Tongue (tissue), 2 donors: ENCODE data around the gene FYTTD1. TPM values are rescaled to one million over a fixed set of nuclear protein-coding genes. Genes with fewer than 3 reads are reported as not detected.

Source experiments
- DNase-seq: peaks from one replicate; pipeline ENCODE4 v3.0.0-alpha.2; 2015
- total RNA-seq: library from RNA; depleted of rRNA; stranded (reverse); fragments of >200 nt; gene quantifications from one replicate; pipeline ENCODE4 v1.2.3, GENCODE V29; 2014

FYTTD1 gene
- total RNA-seq, 1 donor from 2014 or later = 92.8 TPM

DNA sequence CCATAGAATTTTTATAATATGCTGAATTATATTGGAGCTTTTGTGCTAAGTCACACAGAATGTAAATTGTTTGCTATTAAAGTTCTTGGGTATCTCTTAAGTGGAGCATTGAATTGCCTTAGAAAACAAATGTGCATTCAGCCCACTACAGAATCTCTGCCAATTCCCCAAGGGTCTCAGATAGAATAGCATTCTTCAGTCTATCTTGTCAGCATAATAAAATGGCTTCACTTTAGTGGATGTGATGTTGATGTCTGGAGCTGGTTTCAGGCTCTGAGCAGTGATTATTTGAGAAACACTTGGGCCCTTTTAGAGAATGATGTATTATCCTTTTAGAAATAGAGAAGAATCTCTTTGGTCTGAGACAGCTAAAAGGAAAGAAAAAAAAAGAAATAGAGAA, 86.6 kb downstream of the FYTTD1 start:
- DNase-seq = no peak

Other genes with a start within 250 kb of the FYTTD1 start
- 18.3 TPM for gene BDH1, start 193.9 kb upstream of the FYTTD1 start, total RNA-seq
- 11.5 TPM for gene RUBCN, start 13.0 kb upstream of the FYTTD1 start, total RNA-seq
- gene LRCH3, start 41.4 kb downstream of the FYTTD1 start, total RNA-seq = 56.3 TPM
- gene RPL35A, start 200.3 kb downstream of the FYTTD1 start, total RNA-seq = 774 TPM
- 9.2 TPM for gene LMLN, start 210.3 kb downstream of the FYTTD1 start, total RNA-seq